CD4-positive, alpha-beta T cell treated with Interleukin-4 for 4 hours (primary cell): Measurements from ENCODE around the gene ZNF579.

ENCODE experiments used
- DNase-seq: peaks from one replicate; pipeline ENCODE4 v3.0.0-alpha.2; 2020

ZNF579 gene

GRCh38 chr19:55611983-55612645 lies 31.5 kb upstream of the ZNF579 start:
- DNase-seq = no peak

GRCh38 chr19:55611300-55611982 lies 30.8 kb upstream of the ZNF579 start:
- no peak for DNase-seq

GRCh38 chr19:55609326-55609725 lies 28.7 kb upstream of the ZNF579 start:
- no peak for DNase-seq

GRCh38 chr19:55606817-55607216 lies 26.2 kb upstream of the ZNF579 start:
- DNase-seq = no peak

- no peak for DNase-seq
These were observed 25.8 kb upstream of the ZNF579 start for GRCh38 chr19:55606471-55606787.

- peak; percentile 70 for DNase-seq
These were observed 25.2 kb upstream of the ZNF579 start, which contains the start of gene ZNF865 for GRCh38 chr19:55605637-55606470. ZNF865 (plus strand) TSS chr19:55605647; CDS start chr19:55613619, 7,972 bp downstream.

GRCh38 chr19:55605207-55605636 lies 24.6 kb upstream of the ZNF579 start:
- peak; percentile 97 for DNase-seq

GRCh38 chr19:55603581-55604292 lies 23.1 kb upstream of the ZNF579 start:
- DNase-seq = no peak

- DNase-seq = no peak
These were observed 22.5 kb upstream of the ZNF579 start for GRCh38 chr19:55603115-55603514.

- no peak for DNase-seq
These were observed 21.7 kb upstream of the ZNF579 start for GRCh38 chr19:55602104-55603001.

GRCh38 chr19:55601084-55601483 lies 20.4 kb upstream of the ZNF579 start:
- no peak for DNase-seq

- DNase-seq = no peak
These were observed 20.0 kb upstream of the ZNF579 start for GRCh38 chr19:55600662-55601028.

GRCh38 chr19:55599842-55600661 lies 19.4 kb upstream of the ZNF579 start, which contains the start of gene ZNF524:
ZNF524 (plus strand) TSS chr19:55600288; CDS start chr19:55602113, 1,825 bp downstream.
- peak; percentile 90 for DNase-seq

GRCh38 chr19:55599468-55599841 lies 18.8 kb upstream of the ZNF579 start, which contains the start of gene FIZ1:
FIZ1 (minus strand) TSS chr19:55599517; CDS start chr19:55597865, 1,652 bp downstream.
- DNase-seq = peak; percentile 99

GRCh38 chr19:55598719-55599467 lies 18.2 kb upstream of the ZNF579 start:
- peak; percentile 86 for DNase-seq

- no peak for DNase-seq
These were observed 17.4 kb upstream of the ZNF579 start for GRCh38 chr19:55598034-55598433.

GRCh38 chr19:55597501-55597921 lies 16.9 kb upstream of the ZNF579 start:
- DNase-seq = no peak

- DNase-seq = no peak
These were observed 15.7 kb upstream of the ZNF579 start for GRCh38 chr19:55596304-55596703.

GRCh38 chr19:55594996-55595545 lies 14.4 kb upstream of the ZNF579 start:
- DNase-seq = no peak
